Naive B cell (primary cell): ENCODE data around the gene IL20RA. TPM values are rescaled to one million over a fixed set of nuclear protein-coding genes. Genes with fewer than 3 reads are reported as not detected.
"Not testable (repeated sequence)": the region's sequence is repeated elsewhere in the genome, so short reads cannot be mapped to it uniquely, and the experiment has no call there.

Experiments used
- ATAC-seq, 2 donors: fragments of 150-1000 bp; cut with Tn5 transposase; 2 replicates each; pipeline ENCODE4 v1.10.0; 2021; ENCODE audit warnings: low read depth in 2 of 2, mild to moderate bottlenecking in 2 of 2, moderate library complexity in 2 of 2
- DNase-seq: peaks from one replicate; pipeline ENCODE4 v3.0.0; 2022
- H3K27ac Mint-ChIP-seq, 6 donors: one replicate each; pipeline ENCODE4 v1.8.0; 2020 to 2022; ENCODE audit warnings: mild to moderate bottlenecking in 6 of 6, mixed read lengths in 6 of 6, moderate library complexity in 5 of 6, inconsistent platforms in 2 of 6
- H3K27me3 Mint-ChIP-seq, 3 donors: one replicate each; pipeline ENCODE4 v1.8.0; 2021 to 2022; ENCODE audit warnings: mixed read lengths in 3 of 3, mild to moderate bottlenecking in 1 of 3
- H3K36me3 Mint-ChIP-seq, 2 donors: one replicate each; pipeline ENCODE4 v1.8.0; 2020 to 2022; ENCODE audit warnings: mixed read lengths in 2 of 2, inconsistent platforms in 1 of 2, mild to moderate bottlenecking in 1 of 2
- H3K4me1 Mint-ChIP-seq, 3 donors: one replicate each; pipeline ENCODE4 v1.8.0; 2020 to 2022; ENCODE audit warnings: mixed read lengths in 3 of 3, inconsistent platforms in 1 of 3, mild to moderate bottlenecking in 1 of 3, moderate library complexity in 1 of 3
- H3K4me3 Mint-ChIP-seq, 8 donors: one replicate each; pipeline ENCODE4 v1.8.0; 2020 to 2022; ENCODE audit warnings: mild to moderate bottlenecking in 8 of 8, mixed read lengths in 8 of 8, moderate library complexity in 8 of 8, inconsistent platforms in 2 of 8
- H3K9me3 Mint-ChIP-seq, 7 donors: one replicate each; pipeline ENCODE4 v1.8.0; 2020 to 2022; ENCODE audit warnings: mixed read lengths in 7 of 7, mild to moderate bottlenecking in 5 of 7, inconsistent platforms in 2 of 7, moderate library complexity in 1 of 7
- polyA plus RNA-seq, 6 donors: library from polyadenylated mRNA; unstranded; fragments of 300-500 nt; fragmentation: Illumina TruSeq; gene quantifications; one replicate each; pipeline ENCODE4 v1.2.3, GENCODE V29; 2021; ENCODE audit warnings: low read depth in 6 of 6

Gene IL20RA
- polyA plus RNA-seq = not detected

GRCh38 chr6:137044366-137045221 is at the start of gene IL20RA:
Gene IL20RA (minus strand): TSS chr6:137044965. CDS start chr6:137044728, 237 bp downstream.
- Mint-ChIP-seq H3K36me3 (no peaks in the 10 kb centered on the region), H3K9me3 (no peaks in the 10 kb centered on the region), H3K4me3 (peak within 1 kb of the TSS; percentile 81 to 90 (median 86)), H3K4me1 (peaks cover 3 to 5% (median 5%) of the 10 kb centered on the region in 3 donors), H3K27me3 (peaks cover 69 to 90% (median 82%) of the 10 kb centered on the region in 3 donors), H3K27ac (peak within 1 kb of the TSS in 1 of 6 donors; percentile 34)
- DNase-seq (peak; percentile 21), ATAC-seq (peak; percentile 70 to 72)

- DNase-seq (no peak), ATAC-seq (no peak)
- Mint-ChIP-seq H3K36me3 (no peaks in the 10 kb centered on the region), H3K27me3 (no peaks in the 10 kb centered on the region), H3K9me3 (no peaks in the 10 kb centered on the region), H3K4me3 (peak overlapping the region in 2 of 8 donors; percentile 16 to 73), H3K4me1 (peaks cover 34 to 56% (median 44%) of the 10 kb centered on the region in 3 donors), H3K27ac (peak overlapping the region in 2 of 6 donors; percentile 44 to 97)
These were observed 48.7 kb upstream of the IL20RA start for GRCh38 chr6:137093183-137094069.

- no peak for ATAC-seq
- Mint-ChIP-seq H3K9me3 (no peaks in the 10 kb centered on the region), H3K27me3 (no peaks in the 10 kb centered on the region), H3K36me3 (no peaks in the 10 kb centered on the region), H3K4me1 (peaks cover 32 to 41% (median 39%) of the 10 kb centered on the region in 3 donors), H3K27ac (peak overlapping the region in 1 of 6 donors; percentile 86), H3K4me3 (no peak overlapping the region)
- DNase-seq = no peak
These were observed 47.3 kb upstream of the IL20RA start for GRCh38 chr6:137092018-137092417.

- DNase-seq (no peak), ATAC-seq (no peak)
- H3K36me3 Mint-ChIP-seq = no peaks in the 10 kb centered on the region
- no peaks in the 10 kb centered on the region for H3K27me3 Mint-ChIP-seq
- H3K27ac Mint-ChIP-seq = peak overlapping the region in 1 of 6 donors; percentile 20
- no peaks in the 10 kb centered on the region for H3K9me3 Mint-ChIP-seq
- no peak overlapping the region for H3K4me3 Mint-ChIP-seq
- H3K4me1 Mint-ChIP-seq = peaks cover 9 to 18% (median 16%) of the 10 kb centered on the region in 3 donors
These were observed 44.5 kb upstream of the IL20RA start for GRCh38 chr6:137089305-137089704.

- peaks cover 0 to 6% (median 2%) of the 10 kb centered on the region in 3 donors for H3K4me1 Mint-ChIP-seq
- H3K9me3 Mint-ChIP-seq = no peaks in the 10 kb centered on the region
- no peak overlapping the region for H3K4me3 Mint-ChIP-seq
- no peak overlapping the region for H3K27ac Mint-ChIP-seq
- no peak for DNase-seq
- ATAC-seq = no peak
- H3K36me3 Mint-ChIP-seq = no peaks in the 10 kb centered on the region
- no peaks in the 10 kb centered on the region for H3K27me3 Mint-ChIP-seq
These were observed 43.1 kb upstream of the IL20RA start for GRCh38 chr6:137087902-137088301.

GRCh38 chr6:137086031-137086430 is 41.3 kb upstream of the IL20RA start:
- Mint-ChIP-seq H3K27ac (no peak overlapping the region), H3K36me3 (no peaks in the 10 kb centered on the region), H3K9me3 (no peaks in the 10 kb centered on the region), H3K4me1 (peaks cover 0 to 6% (median 2%) of the 10 kb centered on the region in 3 donors), H3K4me3 (no peak overlapping the region), H3K27me3 (peaks cover 0 to 4% (median 0%) of the 10 kb centered on the region in 3 donors)
- no peak for DNase-seq
- ATAC-seq = no peak

GRCh38 chr6:137084865-137085617 is 40.3 kb upstream of the IL20RA start:
- Mint-ChIP-seq H3K4me3 (no peak overlapping the region), H3K27me3 (peaks cover 0 to 4% (median 3%) of the 10 kb centered on the region in 3 donors)
- no peak for DNase-seq

GRCh38 chr6:137084090-137084489 is 39.3 kb upstream of the IL20RA start:
- Mint-ChIP-seq H3K4me1 (peaks cover 0 to 6% (median 2%) of the 10 kb centered on the region in 3 donors), H3K4me3 (no peak overlapping the region), H3K27me3 (peaks cover 0 to 8% (median 4%) of the 10 kb centered on the region in 3 donors), H3K27ac (no peak overlapping the region), H3K9me3 (no peaks in the 10 kb centered on the region), H3K36me3 (no peaks in the 10 kb centered on the region)
- DNase-seq (no peak), ATAC-seq (no peak)

More at GRCh38 chr6:137084865-137085617, 40.3 kb upstream of the IL20RA start:
- H3K9me3 Mint-ChIP-seq = no peaks in the 10 kb centered on the region
- peaks cover 0 to 6% (median 2%) of the 10 kb centered on the region in 3 donors for H3K4me1 Mint-ChIP-seq
- H3K36me3 Mint-ChIP-seq = no peaks in the 10 kb centered on the region
- ATAC-seq = no peak
- no peak overlapping the region for H3K27ac Mint-ChIP-seq

GRCh38 chr6:137081997-137082396 is 37.2 kb upstream of the IL20RA start:
- no peak overlapping the region for H3K4me3 Mint-ChIP-seq
- ATAC-seq (no peak), DNase-seq (no peak)
- no peak overlapping the region for H3K27ac Mint-ChIP-seq
- no peaks in the 10 kb centered on the region for H3K36me3 Mint-ChIP-seq
- H3K4me1 Mint-ChIP-seq = peaks cover 0 to 6% (median 2%) of the 10 kb centered on the region in 3 donors
- H3K9me3 Mint-ChIP-seq = no peaks in the 10 kb centered on the region
- H3K27me3 Mint-ChIP-seq = peaks cover 0 to 8% (median 4%) of the 10 kb centered on the region in 3 donors

- H3K36me3 Mint-ChIP-seq = no peaks in the 10 kb centered on the region
- H3K9me3 Mint-ChIP-seq = no peaks in the 10 kb centered on the region
- peaks cover 3 to 6% (median 6%) of the 10 kb centered on the region in 3 donors for H3K4me1 Mint-ChIP-seq
- DNase-seq (no peak), ATAC-seq (no peak)
- H3K4me3 Mint-ChIP-seq = no peak overlapping the region
- peak overlapping the region in 1 of 6 donors; percentile 36 for H3K27ac Mint-ChIP-seq
- H3K27me3 Mint-ChIP-seq = peaks cover 0 to 8% (median 4%) of the 10 kb centered on the region in 3 donors
These were observed 35.9 kb upstream of the IL20RA start for GRCh38 chr6:137080711-137081110.

GRCh38 chr6:137076277-137077068 is 31.7 kb upstream of the IL20RA start:
- DNase-seq = peak; percentile 65
- Mint-ChIP-seq H3K27me3 (peaks cover 2 to 30% (median 9%) of the 10 kb centered on the region in 3 donors), H3K36me3 (no peaks in the 10 kb centered on the region), H3K4me3 (no peak overlapping the region), H3K4me1 (peaks cover 0 to 4% (median 3%) of the 10 kb centered on the region in 3 donors), H3K9me3 (peaks cover 0 to 5% (median 2%) of the 10 kb centered on the region in 7 donors), H3K27ac (no peak overlapping the region)
- peak; percentile 100 for ATAC-seq

- not testable (repeated sequence) for H3K27ac Mint-ChIP-seq, ATAC-seq, H3K9me3 Mint-ChIP-seq, H3K36me3 Mint-ChIP-seq, DNase-seq, H3K4me3 Mint-ChIP-seq, H3K4me1 Mint-ChIP-seq
- H3K27me3 Mint-ChIP-seq = peaks cover 9 to 37% (median 9%) of the 10 kb centered on the region in 3 donors
These were observed 31.0 kb upstream of the IL20RA start for GRCh38 chr6:137075790-137076189.
